Spleen (tissue), 11 donors: ENCODE measurements around the gene ASPN. TPM values are rescaled to one million over a fixed set of nuclear protein-coding genes. Genes with fewer than 3 reads are reported as not detected.

Source experiments
- DNase-seq: peaks from one replicate; pipeline ENCODE4 v3.0.0-alpha.2; 2020
- H3K27ac ChIP-seq, 8 donors: fragments of 200-600 bp; sonication (generic) in 7 of 8; 1 replicate in 4 of 8; 2 replicates in 4 of 8; pipeline versions ENCODE4 v1.5.0 to v1.8.0; 2016 to 2021; ENCODE audit warnings: inconsistent platforms in 4 of 8, mild to moderate bottlenecking in 4 of 8, moderate library complexity in 1 of 8
- H3K27me3 ChIP-seq, 7 donors: fragments of 200-600 bp; sonication (generic) in 6 of 7; replicated peaks in 1 of 7; 1 replicate in 4 of 7; 2 replicates in 3 of 7; pipeline versions ENCODE4 v1.5.0 to v1.8.0; 2016 to 2021; ENCODE audit warnings: inconsistent platforms in 3 of 7, mild to moderate bottlenecking in 1 of 7
- H3K36me3 ChIP-seq, 6 donors: fragments of 200-600 bp; sonication (generic) in 5 of 6; 1 replicate in 4 of 6; 2 replicates in 2 of 6; pipeline versions ENCODE4 v1.5.0 to v1.8.0; 2016 to 2021; ENCODE audit warnings: inconsistent platforms in 2 of 6
- H3K4me1 ChIP-seq, 6 donors: fragments of 200-600 bp; sonication (generic) in 5 of 6; 1 replicate in 3 of 6; 2 replicates in 3 of 6; pipeline versions ENCODE4 v1.5.0 to v1.8.0; 2016 to 2021; ENCODE audit warnings: inconsistent platforms in 3 of 6
- H3K4me3 ChIP-seq, 8 donors: fragments of 200-600 bp; sonication (generic) in 7 of 8; 1 replicate in 4 of 8; 2 replicates in 4 of 8; pipeline versions ENCODE4 v1.5.0 to v1.8.0; 2016 to 2021; ENCODE audit warnings: inconsistent platforms in 4 of 8, mild to moderate bottlenecking in 4 of 8, moderate library complexity in 2 of 8
- H3K9me3 ChIP-seq, 8 donors: fragments of 200-600 bp; sonication (generic) in 7 of 8; 1 replicate in 4 of 8; 2 replicates in 4 of 8; pipeline versions ENCODE4 v1.5.0 to v1.8.0; 2016 to 2021; ENCODE audit warnings: inconsistent platforms in 4 of 8
- CTCF ChIP-seq, 11 experiments: fragments of 200-600 bp in 7 of 11; fragments of 450-650 bp in 4 of 11; sonication (generic) in 4 of 11; IDR thresholded peaks in 8 of 11; conservative IDR thresholded peaks in 3 of 11; 1 replicate in 7 of 11; 2 replicates in 4 of 11; pipeline versions ENCODE4 v1.4.0 to v1.8.0; 2016 to 2021; ENCODE audit warnings: antibody characterized with exemption in 11 of 11, inconsistent platforms in 4 of 11, mild to moderate bottlenecking in 1 of 11
- POLR2A ChIP-seq, 3 donors: fragments of 450-650 bp; IDR thresholded peaks; one replicate each; pipeline ENCODE4 v1.5.1; 2017; ENCODE audit warnings: antibody characterized with exemption in 3 of 3, mild to moderate bottlenecking in 1 of 3
- POLR2AphosphoS5 ChIP-seq, 3 donors: sonication (generic); formaldehyde crosslinking; IDR thresholded peaks; one replicate each; pipeline ENCODE4 v1.5.1; 2017; ENCODE audit warnings: antibody characterized with exemption in 3 of 3
- WGBS, 5 donors: extraction: QIAGEN DNeasy Blood & Tissue Kit in 3 of 5; methylation state at CpG; one replicate each; pipeline versions ENCODE4 v1.1.5 to v1.1.7; 2013 to 2018; 5-methylcytosine and 5-hydroxymethylcytosine counted together
- intact Hi-C: fragments of 100-400 bp; cut with DNase I; formaldehyde crosslinking; loops from one replicate; pipeline ENCODE4 v1.15.0; 2023; ENCODE audit warnings: low total_unique reads
- polyA plus RNA-seq, 3 donors: library from polyadenylated mRNA; stranded (reverse); fragments of 200-250 nt; gene quantifications; one replicate each; pipeline ENCODE4 v1.2.1, GENCODE V29; 2013
- total RNA-seq, 7 donors: library from RNA; depleted of rRNA in 3 of 7; stranded (reverse); fragments of >200 nt in 3 of 7; fragmentation: NEBNext Ultra II Directional in 4 of 7; extraction: Animal tissue kit (Norgen Biotek cat#: 25700) in 4 of 7; gene quantifications; one replicate each; pipeline versions ENCODE4 v1.1.0 to v1.2.1, GENCODE V29; 2016 to 2021
- donor health status: healthy with polysubstance abuse.
- donor health status: DM: no; HTN: no; CAD: no; lungs with moderate emphysema.
- donor health status: DM: no; HTN: no; CAD: no.
- donor health status: Bipolar disorder and iron deficiency.
- donor health status: healthy.
- donor health status: DM: no; HTN: no; CAD: no.
- donor health status: DM: yes; HTN: yes; CAD: no.

The ASPN gene
- total and polyA plus RNA-seq, 10 donors: 0.32 to 2.0 (median 0.93) TPM; not detected in 1

- no peaks in the 10 kb centered on the region for H3K4me1 ChIP-seq
- H3K27me3 ChIP-seq: no peaks in the 10 kb centered on the region
- 78 to 92% (median 87%) methylated on average over 5 of the region's 5 CpGs for WGBS, 5 donors
- no peak overlapping the region for H3K27ac ChIP-seq
- intact Hi-C loops: loop anchor here (10.0 kb wide), 1 partner anchor 298 kb away; no protein-coding TSS in a partner anchor
- no peak overlapping the region for H3K4me3 ChIP-seq
- no peak for DNase-seq
- TF ChIP-seq POLR2AphosphoS5 (IDR thresholded peaks at IDR 0.05) (no peak), CTCF (IDR thresholded peaks at IDR 0.05 in 8 of 11, conservative IDR thresholded peaks at IDR 0.05 in 3 of 11) (no peak), POLR2A (IDR thresholded peaks at IDR 0.05) (no peak)
- no peaks in the 10 kb centered on the region for H3K36me3 ChIP-seq
- no peaks in the 10 kb centered on the region for H3K9me3 ChIP-seq
Measured at GRCh38 chr9:92432972-92433548, 49.2 kb downstream of the ASPN start.

GRCh38 chr9:92432350-92432749 lies 50.0 kb downstream of the ASPN start:
- Histone ChIP-seq H3K27me3 (no peaks in the 10 kb centered on the region), H3K4me3 (no peak overlapping the region), H3K27ac (no peak overlapping the region), H3K9me3 (no peaks in the 10 kb centered on the region), H3K36me3 (no peaks in the 10 kb centered on the region), H3K4me1 (no peaks in the 10 kb centered on the region)
- 80 to 92% (median 87%) methylated on average over 5 of the region's 5 CpGs for WGBS, 5 donors
- TF ChIP-seq POLR2AphosphoS5 (IDR thresholded peaks at IDR 0.05) (no peak), CTCF (IDR thresholded peaks at IDR 0.05 in 8 of 11, conservative IDR thresholded peaks at IDR 0.05 in 3 of 11) (no peak), POLR2A (IDR thresholded peaks at IDR 0.05) (no peak)
- intact Hi-C loops: loop anchor here (10.0 kb wide), 1 partner anchor 298 kb away; no protein-coding TSS in a partner anchor
- DNase-seq: no peak

- WGBS, 5 donors: 69 to 95% (median 77%) methylated on average over 2 of the region's 2 CpGs
- no peak overlapping the region for H3K27ac ChIP-seq
- no peaks in the 10 kb centered on the region for H3K9me3 ChIP-seq
- H3K4me1 ChIP-seq: no peaks in the 10 kb centered on the region
- DNase-seq: no peak
- intact Hi-C loops: loop anchor here (10.0 kb wide), 1 partner anchor 295 kb away; no protein-coding TSS in a partner anchor
- H3K4me3 ChIP-seq: no peak overlapping the region
- no peaks in the 10 kb centered on the region for H3K36me3 ChIP-seq
- TF ChIP-seq CTCF (IDR thresholded peaks at IDR 0.05 in 8 of 11, conservative IDR thresholded peaks at IDR 0.05 in 3 of 11): no peak
- TF ChIP-seq POLR2AphosphoS5 (IDR thresholded peaks at IDR 0.05): no peak
- TF ChIP-seq POLR2A (IDR thresholded peaks at IDR 0.05): no peak
- H3K27me3 ChIP-seq: no peaks in the 10 kb centered on the region
Measured at GRCh38 chr9:92429836-92430235, 52.5 kb downstream of the ASPN start.

- DNase-seq: no peak
- 81 to 89% (median 88%) methylated on average over 5 of the region's 5 CpGs for WGBS, 5 donors
- no peak overlapping the region for H3K4me3 ChIP-seq
- TF ChIP-seq CTCF (IDR thresholded peaks at IDR 0.05 in 8 of 11, conservative IDR thresholded peaks at IDR 0.05 in 3 of 11): no peak
- H3K36me3 ChIP-seq: no peaks in the 10 kb centered on the region
- H3K27ac ChIP-seq: no peak overlapping the region
- H3K27me3 ChIP-seq: no peaks in the 10 kb centered on the region
- intact Hi-C loops: no loop called here
- no peaks in the 10 kb centered on the region for H3K9me3 ChIP-seq
- H3K4me1 ChIP-seq: no peaks in the 10 kb centered on the region
Measured at GRCh38 chr9:92426501-92427145, 55.7 kb downstream of the ASPN start.
